ENCODE data around the gene UHRF2.
"Not testable (repeated sequence)": the region's sequence is repeated elsewhere in the genome, so short reads cannot be mapped to it uniquely, and the experiment has no call there.

Gene UHRF2

GRCh38 chr9:6502399-6502798, 89.4 kb downstream of the UHRF2 start:
- no peak for DNase-seq (ENCODE audit: low read depth)
- H3K4me3 ChIP-seq (ENCODE audit: low read depth, low read length), result no peak overlapping the region
- no peak for TF ChIP-seq CTCF (IDR thresholded peaks at IDR 0.05; ENCODE audit: low read depth, low read length, missing control alignments)

GRCh38 chr9:6506571-6506970, 93.6 kb downstream of the UHRF2 start:
- DNase-seq (ENCODE audit: low read depth), result no peak
- TF ChIP-seq CTCF (IDR thresholded peaks at IDR 0.05; ENCODE audit: low read depth, low read length, missing control alignments), result no peak
- no peak overlapping the region for H3K4me3 ChIP-seq (ENCODE audit: low read depth, low read length)

GRCh38 chr9:6512085-6512657, 99.2 kb downstream of the UHRF2 start:
- TF ChIP-seq CTCF (IDR thresholded peaks at IDR 0.05; ENCODE audit: low read depth, low read length, missing control alignments), result no peak
- H3K4me3 ChIP-seq (ENCODE audit: low read depth, low read length), result no peak overlapping the region
- no peak for DNase-seq (ENCODE audit: low read depth)

GRCh38 chr9:6522263-6522662, 109.3 kb downstream of the UHRF2 start:
- no peak for TF ChIP-seq CTCF (IDR thresholded peaks at IDR 0.05; ENCODE audit: low read depth, low read length, missing control alignments)
- DNase-seq (ENCODE audit: low read depth), result no peak
- H3K4me3 ChIP-seq (ENCODE audit: low read depth, low read length), result no peak overlapping the region

- DNase-seq (ENCODE audit: low read depth), result no peak
- H3K4me3 ChIP-seq (ENCODE audit: low read depth, low read length), result no peak overlapping the region
- TF ChIP-seq CTCF (IDR thresholded peaks at IDR 0.05; ENCODE audit: low read depth, low read length, missing control alignments), result no peak
Observed at GRCh38 chr9:6525326-6526045, 112.5 kb downstream of the UHRF2 start.

- no peak for DNase-seq (ENCODE audit: low read depth)
- TF ChIP-seq CTCF (IDR thresholded peaks at IDR 0.05; ENCODE audit: low read depth, low read length, missing control alignments), result no peak
- H3K4me3 ChIP-seq (ENCODE audit: low read depth, low read length), result no peak overlapping the region
Observed at GRCh38 chr9:6535594-6535993, 122.6 kb downstream of the UHRF2 start.

- no peak for DNase-seq (ENCODE audit: low read depth)
- TF ChIP-seq CTCF (IDR thresholded peaks at IDR 0.05; ENCODE audit: low read depth, low read length, missing control alignments), result no peak
- no peak overlapping the region for H3K4me3 ChIP-seq (ENCODE audit: low read depth, low read length)
Observed at GRCh38 chr9:6538666-6539071, 125.7 kb downstream of the UHRF2 start.

GRCh38 chr9:6542617-6543016, 129.6 kb downstream of the UHRF2 start:
- DNase-seq (ENCODE audit: low read depth); H3K4me3 ChIP-seq (ENCODE audit: low read depth, low read length): not testable (repeated sequence)

Measured in GM12864 (cell line).